DND-41 (cell line): ENCODE measurements around the gene DYNLT4.

Source experiments
- ATAC-seq: fragments of 200-7000 bp; cut with Tn5 transposase; 3 replicates; pipeline ENCODE4 v1.9.1; 2021; ENCODE audit warnings: low read depth; ENCODE audit not compliant: insufficient read depth
- DNase-seq: peaks from one replicate; pipeline ENCODE4 v3.0.0-alpha.2; 2020
- H2AFZ ChIP-seq: 2 replicates; pipeline ENCODE4 v1.6.0; 2012; ENCODE audit warnings: low read depth, low read length
- H3K27ac ChIP-seq: 2 replicates; pipeline ENCODE4 v1.5.1; 2012; ENCODE audit warnings: low read length, inconsistent platforms
- H3K27me3 ChIP-seq: fragments of 200-600 bp; sonication (generic); 2 replicates; pipeline ENCODE4 v1.6.0; 2012; ENCODE audit warnings: low read length, mild to moderate bottlenecking, inconsistent platforms; ENCODE audit not compliant: insufficient read depth, poor library complexity
- H3K36me3 ChIP-seq: 2 replicates; pipeline ENCODE4 v1.5.1; 2012; ENCODE audit warnings: low read length, inconsistent platforms; ENCODE audit not compliant: insufficient read depth
- H3K4me1 ChIP-seq: 2 replicates; pipeline ENCODE4 v1.5.1; 2012; ENCODE audit warnings: mild to moderate bottlenecking, low read length; ENCODE audit not compliant: insufficient read depth
- H3K4me2 ChIP-seq: 2 replicates; pipeline ENCODE4 v1.6.0; 2012; ENCODE audit warnings: mild to moderate bottlenecking, moderate library complexity, low read length, inconsistent platforms; ENCODE audit not compliant: insufficient read depth
- H3K4me3 ChIP-seq, 2 experiments: fragments of 200-600 bp in 1 of 2; shearing (Covaris generic) in 1 of 2; 2 replicates each; pipeline ENCODE4 v1.5.1; 2012 to 2016; ENCODE audit warnings: inconsistent platforms in 2 of 2, low read length in 2 of 2, mild to moderate bottlenecking in 2 of 2, low read depth in 1 of 2, moderate library complexity in 1 of 2
- H3K79me2 ChIP-seq: 2 replicates; pipeline ENCODE4 v1.6.0; 2012; ENCODE audit warnings: low read length, inconsistent platforms; ENCODE audit not compliant: insufficient read depth
- H3K9ac ChIP-seq: 2 replicates; pipeline ENCODE4 v1.6.0; 2012; ENCODE audit warnings: low read depth, mild to moderate bottlenecking, inconsistent platforms, low read length, moderate library complexity
- H3K9me3 ChIP-seq: 2 replicates; pipeline ENCODE4 v1.5.1; 2012; ENCODE audit warnings: low read length, moderate library complexity, mild to moderate bottlenecking, inconsistent platforms; ENCODE audit not compliant: insufficient read depth, severe bottlenecking
- H4K20me1 ChIP-seq: 2 replicates; pipeline ENCODE4 v1.6.0; 2012; ENCODE audit warnings: low read length; ENCODE audit not compliant: insufficient read depth
- EZH2 ChIP-seq: IDR thresholded peaks from 3 replicates; pipeline ENCODE4 v1.6.1; 2012; ENCODE audit warnings: borderline replicate concordance, low read depth, mild to moderate bottlenecking, moderate library complexity, low read length, inconsistent platforms; ENCODE audit not compliant: severe bottlenecking
- TF ChIP-seq, protein P1 (sequence below): IDR thresholded peaks from 2 replicates; pipeline ENCODE4 v1.5.1; 2012; ENCODE audit warnings: borderline replicate concordance, low read length, moderate library complexity, mild to moderate bottlenecking; ENCODE audit not compliant: poor library complexity, severe bottlenecking; ENCODE audit errors: extremely low read depth

The DYNLT4 gene

DNA sequence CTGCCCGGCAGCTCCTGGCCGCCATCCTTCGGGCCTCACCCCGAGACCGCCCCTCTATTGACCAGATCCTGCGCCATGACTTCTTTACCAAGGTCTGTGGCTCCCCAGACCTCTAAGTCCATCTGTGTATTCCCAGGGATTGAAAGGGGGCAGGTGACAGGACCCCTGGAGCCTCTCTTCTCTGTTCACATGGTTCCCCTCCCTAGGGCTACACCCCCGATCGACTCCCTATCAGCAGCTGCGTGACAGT is 4.2 kb downstream of the DYNLT4 start:
- no peaks in the 10 kb centered on the region for H3K9me3 ChIP-seq
- DNase-seq (no peak), ATAC-seq (no peak)
- no peak overlapping the region for H3K4me2 ChIP-seq
- peaks cover 37% of the 10 kb centered on the region for H3K4me1 ChIP-seq
- no peaks in the 10 kb centered on the region for H3K79me2 ChIP-seq
- no peaks in the 10 kb centered on the region for H3K27me3 ChIP-seq
- peaks cover 41% of the 10 kb centered on the region for H3K36me3 ChIP-seq
- no peak for TF ChIP-seq EZH2
- TF ChIP-seq, protein P1, sequence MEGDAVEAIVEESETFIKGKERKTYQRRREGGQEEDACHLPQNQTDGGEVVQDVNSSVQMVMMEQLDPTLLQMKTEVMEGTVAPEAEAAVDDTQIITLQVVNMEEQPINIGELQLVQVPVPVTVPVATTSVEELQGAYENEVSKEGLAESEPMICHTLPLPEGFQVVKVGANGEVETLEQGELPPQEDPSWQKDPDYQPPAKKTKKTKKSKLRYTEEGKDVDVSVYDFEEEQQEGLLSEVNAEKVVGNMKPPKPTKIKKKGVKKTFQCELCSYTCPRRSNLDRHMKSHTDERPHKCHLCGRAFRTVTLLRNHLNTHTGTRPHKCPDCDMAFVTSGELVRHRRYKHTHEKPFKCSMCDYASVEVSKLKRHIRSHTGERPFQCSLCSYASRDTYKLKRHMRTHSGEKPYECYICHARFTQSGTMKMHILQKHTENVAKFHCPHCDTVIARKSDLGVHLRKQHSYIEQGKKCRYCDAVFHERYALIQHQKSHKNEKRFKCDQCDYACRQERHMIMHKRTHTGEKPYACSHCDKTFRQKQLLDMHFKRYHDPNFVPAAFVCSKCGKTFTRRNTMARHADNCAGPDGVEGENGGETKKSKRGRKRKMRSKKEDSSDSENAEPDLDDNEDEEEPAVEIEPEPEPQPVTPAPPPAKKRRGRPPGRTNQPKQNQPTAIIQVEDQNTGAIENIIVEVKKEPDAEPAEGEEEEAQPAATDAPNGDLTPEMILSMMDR, result no peak
- no peak overlapping the region for H3K9ac ChIP-seq
- no peaks in the 10 kb centered on the region for H4K20me1 ChIP-seq
- no peak overlapping the region for H3K4me3 ChIP-seq
- H2AFZ ChIP-seq, result no peak overlapping the region
- no peak overlapping the region for H3K27ac ChIP-seq

DNA sequence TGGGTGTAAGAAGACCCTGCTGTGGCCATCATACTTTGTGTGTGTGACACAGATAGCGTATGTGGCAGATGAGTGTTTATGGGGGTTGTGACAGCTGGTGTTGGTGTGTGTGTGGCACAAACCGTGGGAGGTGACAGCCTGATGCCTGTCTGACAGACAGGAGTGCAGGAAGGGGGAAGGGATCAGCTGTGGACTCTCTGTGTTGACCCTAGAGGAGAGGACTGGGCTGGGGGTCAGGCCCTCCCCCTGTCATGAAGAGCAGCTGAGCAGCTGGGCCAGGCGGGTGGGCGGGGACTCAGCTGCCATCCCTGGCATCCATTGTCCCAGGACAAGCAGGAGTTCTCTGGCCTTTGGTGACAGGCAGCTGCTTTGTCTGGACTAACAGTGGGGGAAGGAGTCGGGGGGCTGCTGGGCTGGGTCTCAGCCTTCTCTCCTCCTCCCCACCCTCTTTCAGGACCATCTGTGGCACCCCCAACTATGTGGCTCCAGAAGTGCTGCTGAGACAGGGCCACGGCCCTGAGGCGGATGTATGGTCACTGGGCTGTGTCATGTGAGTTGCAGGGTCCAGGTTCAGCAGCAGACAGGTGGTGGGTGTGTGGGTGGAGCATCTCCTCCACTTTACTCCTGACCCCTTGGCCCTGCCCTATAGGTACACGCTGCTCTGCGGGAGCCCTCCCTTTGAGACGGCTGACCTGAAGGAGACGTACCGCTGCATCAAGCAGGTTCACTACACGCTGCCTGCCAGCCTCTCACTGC is 4.7 kb downstream of the DYNLT4 start:
- Histone ChIP-seq H4K20me1 (no peaks in the 10 kb centered on the region), H2AFZ (no peak overlapping the region), H3K79me2 (no peaks in the 10 kb centered on the region), H3K27ac (no peak overlapping the region), H3K27me3 (no peaks in the 10 kb centered on the region), H3K9ac (no peak overlapping the region), H3K4me3 (no peak overlapping the region), H3K4me1 (peaks cover 34% of the 10 kb centered on the region), H3K9me3 (no peaks in the 10 kb centered on the region), H3K4me2 (peak overlapping the region; percentile 92; the same call in 1 of the 2 replicates), H3K36me3 (peaks cover 41% of the 10 kb centered on the region)
- TF ChIP-seq EZH2, result no peak
- TF ChIP-seq, protein P1, result no peak
- DNase-seq (no peak), ATAC-seq (no peak)

DNA sequence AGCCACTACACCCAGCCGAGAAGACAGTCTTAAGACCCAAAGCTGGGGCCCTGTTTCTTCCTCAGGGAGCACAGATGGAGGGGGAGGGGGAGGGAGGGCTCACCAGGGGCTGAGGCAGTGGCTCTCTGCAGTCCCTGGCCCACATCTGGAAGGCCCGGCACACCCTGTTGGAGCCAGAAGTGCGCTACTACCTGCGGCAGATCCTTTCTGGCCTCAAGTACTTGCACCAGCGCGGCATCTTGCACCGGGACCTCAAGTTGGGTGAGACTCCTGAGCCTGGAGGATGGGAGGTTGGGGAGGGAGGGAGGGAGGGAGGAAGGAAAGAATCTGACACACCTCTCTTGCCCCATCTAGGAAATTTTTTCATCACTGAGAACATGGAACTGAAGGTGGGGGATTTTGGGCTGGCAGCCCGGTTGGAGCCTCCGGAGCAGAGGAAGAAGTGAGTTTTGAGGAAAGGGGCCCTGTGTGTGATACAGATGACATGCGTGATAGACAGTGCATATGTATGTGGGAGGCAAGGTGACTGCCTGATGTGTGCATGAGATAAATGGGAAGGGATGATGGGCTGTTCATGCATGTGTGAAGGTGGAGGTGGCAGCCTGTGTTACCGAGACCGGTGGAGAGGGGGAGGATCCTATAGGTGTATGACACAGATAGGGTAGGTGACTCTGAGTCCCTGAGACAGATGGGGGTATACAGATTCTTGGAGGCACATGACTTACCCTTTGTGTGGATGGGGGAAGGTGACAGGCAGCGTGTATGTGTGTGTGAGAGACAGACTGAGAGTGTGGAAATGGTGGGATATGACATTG is 5.5 kb downstream of the DYNLT4 start:
- Histone ChIP-seq H2AFZ (no peak overlapping the region), H3K9ac (no peak overlapping the region; the same call in 1 of the 2 replicates), H4K20me1 (no peaks in the 10 kb centered on the region), H3K36me3 (peaks cover 41% of the 10 kb centered on the region), H3K27me3 (no peaks in the 10 kb centered on the region), H3K27ac (no peak overlapping the region), H3K4me3 (peak overlapping the region in 1 of 2 experiments; percentile 21; a peak in 1 of 4 replicates), H3K9me3 (no peaks in the 10 kb centered on the region), H3K4me2 (peak overlapping the region; percentile 92), H3K79me2 (no peaks in the 10 kb centered on the region), H3K4me1 (peaks cover 34% of the 10 kb centered on the region)
- no peak for TF ChIP-seq EZH2
- TF ChIP-seq, protein P1, result no peak
- DNase-seq (no peak), ATAC-seq (no peak)
